Stimulated activated CD4-positive, alpha-beta T cell treated with anti-CD3 and anti-CD28 coated beads, TNF-alpha, amount 100 ng/mL, for 4 hours (primary cell): ENCODE measurements around the gene TRMT61A.
A peak's percentile ranks its signal among the peaks of the same experiment; 100 is the strongest.

Experiments
- DNase-seq, 3 experiments: peaks; one replicate each; pipeline ENCODE4 v3.0.0-alpha.2; 2020; ENCODE audit warnings: low read depth in 3 of 3

TRMT61A gene

DNA sequence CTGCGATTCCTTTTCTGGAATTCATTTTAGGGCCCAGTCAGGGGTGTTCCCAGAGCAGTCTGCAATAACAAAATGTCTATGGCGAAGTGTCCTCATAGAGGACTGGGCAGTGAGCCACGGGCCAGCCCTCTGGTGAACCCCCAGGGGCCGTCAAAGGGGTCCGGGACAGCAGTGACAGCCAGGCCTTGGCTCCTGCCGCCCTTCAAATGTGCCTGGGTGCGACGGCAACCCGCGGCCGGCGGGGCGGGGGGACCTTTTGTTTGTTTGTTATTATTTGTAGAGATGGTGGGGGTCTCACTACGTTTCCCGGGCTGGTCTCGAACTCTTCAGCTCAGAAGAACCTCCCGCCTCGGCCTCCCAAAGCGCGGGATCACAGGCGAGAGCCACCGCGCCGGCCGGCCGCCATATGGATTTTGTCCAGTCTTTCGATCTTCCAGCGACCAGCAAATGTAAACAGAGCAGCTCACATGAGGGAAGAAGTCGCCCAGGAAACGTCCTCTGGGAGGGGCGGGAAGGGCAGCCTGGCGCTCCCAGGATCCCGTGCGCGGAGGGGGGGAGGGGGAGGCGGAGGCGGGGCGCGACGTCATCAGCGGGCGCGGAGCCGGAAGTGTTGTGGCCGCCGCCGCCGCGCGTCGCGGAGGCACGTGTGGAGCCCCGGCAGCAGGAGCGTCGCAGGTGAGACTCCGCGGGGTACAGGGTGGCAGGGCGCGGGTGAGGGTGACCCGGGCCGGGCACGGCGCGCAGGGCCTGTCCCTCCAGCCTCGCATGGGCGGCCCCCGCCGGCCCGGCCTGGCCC is at the start of gene TRMT61A:
TRMT61A (plus strand) TSS at position 610 of the 796 bp plus-strand sequence. CDS start 783 bp downstream, outside the sequence.
- peak; percentile 65 to 70 (median 69) for DNase-seq

GRCh38 chr14:103480595-103480994 is 48.4 kb upstream of the TRMT61A start:
- DNase-seq: no peak

GRCh38 chr14:103483600-103483999 is 45.4 kb upstream of the TRMT61A start:
- DNase-seq: no peak

- DNase-seq: no peak
Observed at GRCh38 chr14:103485504-103485903, 43.5 kb upstream of the TRMT61A start.

DNA sequence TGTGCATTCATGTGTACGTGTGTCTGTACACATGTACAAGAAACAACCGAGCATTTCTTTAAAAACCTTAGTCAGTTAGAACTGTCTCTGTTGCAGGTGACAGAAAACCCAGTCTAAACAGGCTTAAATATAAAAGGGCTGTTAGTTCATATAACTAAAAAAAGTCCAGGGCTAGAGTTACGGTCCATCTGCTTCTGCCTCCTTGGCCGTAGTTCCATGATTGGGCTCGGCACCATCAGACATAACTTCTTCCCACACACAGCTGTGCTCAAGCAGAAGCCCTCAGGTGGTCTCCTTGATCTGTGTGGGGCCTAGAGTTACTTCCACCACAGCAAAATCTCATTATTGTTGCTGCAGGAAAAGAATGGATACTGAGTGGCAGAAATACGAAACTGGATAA is 40.9 kb upstream of the TRMT61A start:
- DNase-seq: no peak

- DNase-seq: no peak
Observed at GRCh38 chr14:103488960-103489359, 40.0 kb upstream of the TRMT61A start.

DNA sequence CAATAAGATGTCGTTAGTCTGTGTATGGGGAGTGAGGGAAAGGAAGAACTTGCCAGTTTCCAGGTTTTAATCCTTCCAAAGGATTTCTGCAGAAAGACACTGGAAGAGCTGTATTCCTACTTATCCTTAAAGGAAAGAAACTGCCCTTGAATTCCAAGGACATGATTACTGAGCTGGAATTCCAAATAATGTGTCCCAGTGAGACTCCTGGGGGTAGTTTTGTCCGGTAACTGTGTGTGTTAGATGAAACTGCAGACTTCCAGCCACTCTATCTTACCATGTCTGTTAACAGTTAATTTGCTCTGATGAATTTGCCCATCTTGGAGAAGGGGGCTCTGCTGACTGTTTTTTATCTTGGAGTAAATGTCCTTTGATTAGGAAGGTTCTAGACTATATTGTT is 39.4 kb upstream of the TRMT61A start:
- DNase-seq: no peak

DNA sequence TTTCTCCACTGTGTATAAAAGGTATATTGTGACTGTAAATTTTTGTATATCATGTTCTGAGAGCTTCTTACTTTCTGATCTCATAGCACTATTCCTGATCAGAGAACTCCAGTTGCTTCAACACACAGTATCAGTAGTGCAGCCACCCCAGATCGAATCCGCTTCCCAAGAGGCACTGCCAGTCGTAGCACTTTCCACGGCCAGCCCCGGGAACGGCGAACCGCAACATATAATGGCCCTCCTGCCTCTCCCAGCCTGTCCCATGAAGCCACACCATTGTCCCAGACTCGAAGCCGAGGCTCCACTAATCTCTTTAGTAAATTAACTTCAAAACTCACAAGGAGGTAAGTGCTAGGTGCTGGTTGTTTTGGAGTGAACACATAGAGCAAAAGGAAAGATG is 37.3 kb upstream of the TRMT61A start:
- no peak for DNase-seq

DNA sequence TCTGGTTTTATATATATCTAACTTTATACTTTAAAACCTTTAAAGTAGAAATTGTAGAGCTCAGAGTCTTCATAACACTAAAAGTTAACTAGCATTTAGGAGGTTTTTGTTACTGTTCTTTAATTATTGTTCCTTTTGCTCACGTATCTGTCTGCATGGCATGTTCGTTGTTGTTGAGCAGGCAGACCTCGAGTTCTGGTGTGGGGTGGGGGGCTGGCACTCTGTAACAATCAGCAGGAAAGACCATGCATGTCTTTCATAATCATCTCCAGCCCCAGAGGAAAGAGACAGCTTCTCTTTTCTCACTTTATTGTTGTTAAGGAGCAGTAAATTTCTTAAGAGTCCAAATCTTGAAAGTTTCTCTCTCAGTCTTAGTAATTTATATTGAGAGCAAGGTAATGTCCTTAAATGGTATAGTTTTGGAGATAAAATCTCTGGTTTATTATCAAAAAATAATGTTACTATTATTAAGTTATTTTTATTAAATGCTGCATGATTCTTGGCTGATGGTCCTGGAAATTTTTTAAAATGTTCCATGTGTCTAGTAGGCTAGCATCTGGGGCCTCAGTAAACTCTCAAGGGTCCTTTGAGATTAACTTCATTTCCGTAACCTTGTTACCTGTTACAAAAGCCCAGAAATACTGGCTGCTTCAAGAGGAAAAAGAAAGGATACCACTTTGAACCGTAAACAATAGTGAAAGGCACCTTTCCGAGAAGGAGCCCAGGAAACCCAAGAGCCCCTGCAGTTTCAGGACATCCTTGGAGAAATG is 36.7 kb upstream of the TRMT61A start:
- no peak for DNase-seq

GRCh38 chr14:103495854-103496253 is 33.1 kb upstream of the TRMT61A start:
- DNase-seq: no peak

DNA sequence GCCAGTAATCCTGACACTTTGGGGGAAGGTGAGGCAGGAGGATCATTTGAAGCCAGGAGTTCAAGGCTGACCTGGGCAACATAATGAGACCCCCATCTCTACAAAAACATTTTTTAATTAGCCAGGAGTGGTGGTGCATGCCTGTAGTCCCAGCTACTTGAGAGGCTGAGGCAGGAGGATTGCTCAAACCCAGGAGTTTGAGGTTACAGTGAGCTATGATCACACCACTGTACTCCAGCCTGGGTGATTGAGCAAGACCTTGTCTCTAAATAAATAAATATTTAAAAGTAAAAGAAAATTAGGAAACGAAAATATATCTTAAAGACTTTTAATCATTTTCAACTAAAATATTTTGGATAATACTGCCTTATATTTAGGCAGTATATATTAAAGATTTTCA is 32.2 kb upstream of the TRMT61A start:
- no peak for DNase-seq

DNA sequence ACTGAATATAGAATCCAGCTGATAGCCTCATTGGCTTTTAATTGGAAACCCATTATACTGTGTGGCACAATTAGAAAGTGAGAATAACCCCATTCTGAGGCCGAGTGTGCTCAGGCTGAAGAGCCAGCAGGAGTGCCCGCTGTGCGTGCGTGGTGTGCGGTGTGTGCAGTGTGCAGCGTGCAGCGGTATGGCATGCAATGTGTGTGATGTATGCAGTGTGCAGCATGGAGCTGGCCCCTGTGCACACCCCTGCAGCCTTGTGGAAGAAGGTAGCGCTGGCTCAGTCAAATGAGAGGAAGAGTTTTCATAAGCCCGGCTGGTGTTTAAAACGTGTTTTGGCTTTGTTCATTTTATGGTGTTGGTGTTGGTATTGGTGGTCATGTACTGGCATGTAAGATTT is 29.3 kb upstream of the TRMT61A start:
- no peak for DNase-seq

DNA sequence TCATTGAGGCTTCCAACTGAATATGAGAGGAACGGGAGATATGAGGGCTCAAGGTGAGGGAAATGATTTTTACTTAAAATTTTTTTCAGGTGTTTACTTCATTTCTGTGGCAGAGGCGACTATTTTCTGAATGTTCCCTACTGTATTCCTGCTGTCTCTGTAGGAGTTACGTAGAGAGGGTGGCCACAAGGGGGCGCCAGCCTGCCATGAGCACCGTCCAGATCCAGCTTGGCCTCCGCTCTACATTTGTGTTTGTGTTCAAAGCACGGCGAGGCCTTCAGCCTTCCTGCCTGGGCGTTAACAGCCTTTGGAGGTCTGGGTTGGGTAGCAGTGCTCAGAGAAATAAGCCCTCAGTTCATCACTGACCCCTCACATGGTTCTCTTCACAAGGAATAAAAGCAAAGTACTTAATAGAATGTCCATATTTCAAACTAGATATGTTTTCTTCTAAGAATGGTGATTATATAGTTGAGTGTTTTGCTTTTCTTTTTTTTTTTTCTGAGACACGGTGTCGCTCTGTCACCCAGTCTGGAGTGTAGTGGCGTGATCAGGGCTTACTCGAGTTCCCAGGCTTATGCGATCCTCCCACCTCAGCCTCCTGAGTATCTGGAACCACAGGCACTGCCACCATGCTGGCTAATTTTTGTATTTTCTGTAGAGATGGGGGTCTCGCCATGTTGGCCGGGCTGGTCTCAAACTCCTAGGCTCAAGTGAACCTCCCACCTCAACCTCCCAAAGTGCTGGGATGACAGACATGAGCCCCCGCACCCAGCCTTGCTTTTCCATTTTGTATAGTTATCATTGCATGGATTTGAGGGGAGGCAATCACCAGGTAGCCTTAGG is 28.6 kb upstream of the TRMT61A start:
- peak; percentile 58 to 68 (median 59) for DNase-seq

DNA sequence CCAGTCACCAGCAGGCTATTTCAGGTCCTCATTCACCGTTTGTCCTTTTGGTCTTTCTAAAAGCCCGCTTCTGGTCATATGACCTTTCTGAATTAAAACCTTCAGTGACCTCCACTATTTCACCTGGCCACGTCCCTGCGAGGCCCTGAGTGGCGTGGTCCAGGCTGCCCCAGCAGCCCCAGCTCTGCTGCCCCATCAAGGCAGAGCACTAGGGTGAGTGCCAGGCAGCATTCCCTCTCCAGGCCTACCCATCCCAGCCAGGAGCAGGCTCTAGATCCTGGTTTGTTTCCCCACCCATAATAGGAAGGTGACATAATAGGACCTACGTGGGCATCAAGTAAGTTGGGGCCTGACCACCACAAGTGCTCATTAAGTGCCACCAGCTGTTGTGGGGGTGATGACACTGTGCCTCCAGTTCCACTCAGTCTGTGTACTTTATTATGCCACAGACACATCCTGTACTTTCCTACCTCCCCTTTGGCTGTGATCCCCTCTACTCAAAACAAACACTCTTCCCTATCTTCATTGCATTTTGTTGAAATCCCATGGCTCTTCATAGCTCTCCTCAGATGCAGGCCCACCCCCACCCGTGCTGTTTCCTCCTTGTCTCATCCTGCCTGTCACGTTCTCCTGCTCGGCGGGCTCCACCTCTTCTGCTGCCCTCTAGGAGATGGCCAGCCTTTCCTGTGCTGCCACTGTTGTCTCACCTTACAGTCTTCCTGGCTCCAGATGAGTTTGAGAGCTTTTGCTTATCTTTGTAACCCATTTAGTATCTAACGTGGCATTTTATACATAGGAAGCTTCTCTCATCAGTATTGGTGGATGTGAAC is 27.7 kb upstream of the TRMT61A start:
- no peak for DNase-seq

DNA sequence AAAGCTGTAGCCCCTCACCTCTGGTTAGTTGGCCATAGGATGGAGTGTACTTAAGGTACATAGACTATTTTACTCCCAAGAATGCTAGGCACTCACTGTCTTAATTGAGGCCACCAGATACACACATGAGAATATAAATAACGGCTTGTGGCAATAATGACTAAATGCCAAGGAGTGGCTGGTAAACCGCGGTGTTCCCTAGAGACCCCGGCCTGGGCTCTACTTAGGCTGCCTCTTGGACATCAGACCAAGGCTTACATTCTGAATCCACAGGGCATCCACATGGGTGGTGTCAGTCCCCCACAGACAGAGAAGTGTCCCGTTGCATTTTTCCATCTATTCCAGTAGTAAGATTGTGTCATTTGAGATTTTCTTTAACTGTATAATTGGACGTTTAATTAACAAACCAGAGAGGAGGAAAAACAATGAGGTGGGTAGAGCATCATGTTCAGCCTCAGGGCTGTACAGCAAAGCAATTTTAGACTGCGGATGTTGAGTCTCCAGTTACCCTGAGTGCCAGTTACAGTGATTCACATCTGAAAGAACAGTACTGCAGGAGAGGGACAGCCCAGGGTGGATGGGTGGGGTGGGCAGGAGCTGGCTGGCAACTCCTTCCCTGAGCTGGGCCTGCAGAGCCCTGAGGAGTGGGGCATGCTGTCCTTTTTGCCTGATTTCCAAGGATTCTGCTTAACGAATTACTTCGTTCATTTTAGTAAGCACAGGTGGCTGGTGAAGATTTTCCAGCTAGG is 26.9 kb upstream of the TRMT61A start:
- DNase-seq: no peak

GRCh38 chr14:103502877-103503276 is 26.1 kb upstream of the TRMT61A start:
- no peak for DNase-seq

DNA sequence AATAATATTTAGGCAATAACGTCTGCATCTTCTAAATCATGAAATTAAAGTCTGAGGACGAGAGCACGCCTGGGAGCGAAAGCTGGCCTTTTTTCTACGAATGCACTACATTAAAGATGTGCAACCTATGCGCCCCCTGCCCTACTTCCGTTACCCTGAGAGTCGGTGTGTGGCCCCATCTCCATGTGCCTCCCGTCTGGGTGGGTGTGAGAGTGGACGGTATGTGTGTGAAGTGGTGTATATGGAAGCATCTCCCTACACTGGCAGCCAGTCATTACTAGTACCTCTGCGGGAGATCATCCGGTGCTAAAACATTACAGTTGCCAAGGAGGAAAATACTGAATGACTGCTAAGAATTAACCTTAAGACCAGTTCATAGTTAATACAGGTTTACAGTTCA is 25.7 kb upstream of the TRMT61A start:
- no peak for DNase-seq

- DNase-seq: no peak
Observed at GRCh38 chr14:103504991-103505565, 23.9 kb upstream of the TRMT61A start.

DNA sequence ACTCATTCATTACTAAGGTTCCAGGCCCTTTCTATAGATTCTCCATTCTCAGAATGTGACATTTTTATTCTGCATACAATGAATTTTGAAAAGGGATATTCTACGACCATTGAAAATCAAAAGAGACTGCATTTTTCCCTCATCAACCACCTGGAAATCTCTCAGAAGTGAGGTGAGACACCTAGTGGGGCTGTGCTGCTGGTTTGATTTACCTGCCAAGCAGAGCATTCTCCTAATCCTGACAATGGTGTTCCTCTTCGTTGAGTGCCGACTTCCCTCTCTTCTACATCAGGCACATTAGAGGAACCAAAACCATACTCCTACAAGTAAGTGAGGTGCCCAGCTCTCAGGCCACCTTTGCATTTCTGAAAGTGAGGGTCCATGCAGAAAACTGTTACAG is 21.2 kb upstream of the TRMT61A start:
- DNase-seq: no peak
